HEK293T (cell line): Measurements from ENCODE around the gene PANX1.

Experiments
- ARNT ChIP-seq: fragments of 450-650 bp; IDR thresholded peaks from 2 replicates; pipeline ENCODE4 v1.6.1; 2017; ENCODE audit warnings: mild to moderate bottlenecking
- FOXK2 ChIP-seq: fragments of 450-650 bp; IDR thresholded peaks from 2 replicates; pipeline ENCODE4 v1.6.1; 2016; ENCODE audit warnings: mild to moderate bottlenecking
- SP1 ChIP-seq: fragments of 450-650 bp; IDR thresholded peaks from 2 replicates; pipeline ENCODE4 v1.6.1; 2017
- SUZ12 ChIP-seq: fragments of 450-650 bp; IDR thresholded peaks from 2 replicates; pipeline ENCODE4 v1.6.1; 2016; ENCODE audit warnings: mild to moderate bottlenecking
- TARDBP ChIP-seq: fragments of 450-650 bp; IDR thresholded peaks from 2 replicates; pipeline ENCODE4 v1.6.1; 2016
- TF ChIP-seq, protein P1 (sequence below): fragments of 450-650 bp; IDR thresholded peaks from 2 replicates; pipeline ENCODE4 v1.6.1; 2016

DNA sequence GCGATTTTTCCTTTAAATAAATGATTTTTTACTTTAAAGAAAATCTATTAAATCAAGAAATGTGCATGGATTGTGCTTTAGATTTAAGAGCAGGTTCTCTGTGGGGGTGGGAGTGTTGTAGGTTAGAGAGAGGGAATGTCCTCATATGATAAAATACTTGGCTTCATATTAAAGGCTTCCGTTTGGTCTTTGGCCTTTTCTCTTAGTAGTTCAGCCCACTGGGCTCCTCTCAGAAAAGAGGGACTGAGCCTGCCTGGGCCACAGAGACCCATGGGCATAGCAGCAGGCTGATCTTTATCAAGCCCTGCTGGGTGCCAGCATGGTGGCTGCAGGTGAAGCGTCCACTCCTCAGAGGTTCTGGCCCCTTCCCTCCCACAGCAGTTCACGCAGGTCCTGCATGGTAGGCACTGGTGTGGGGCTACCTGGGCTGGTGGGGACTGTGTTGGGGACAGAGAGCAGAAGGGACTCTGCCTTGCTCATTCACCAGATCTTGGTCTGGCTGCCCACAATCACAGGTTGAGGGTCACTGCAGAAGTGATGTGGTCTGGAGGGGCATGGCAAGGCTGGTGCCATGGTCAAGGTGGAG, 4.3 kb downstream of the PANX1 start:
- TF ChIP-seq SUZ12: no peak
- TF ChIP-seq SP1: no peak
- TF ChIP-seq ARNT: no peak
- no peak for TF ChIP-seq FOXK2
- TF ChIP-seq, protein P1, sequence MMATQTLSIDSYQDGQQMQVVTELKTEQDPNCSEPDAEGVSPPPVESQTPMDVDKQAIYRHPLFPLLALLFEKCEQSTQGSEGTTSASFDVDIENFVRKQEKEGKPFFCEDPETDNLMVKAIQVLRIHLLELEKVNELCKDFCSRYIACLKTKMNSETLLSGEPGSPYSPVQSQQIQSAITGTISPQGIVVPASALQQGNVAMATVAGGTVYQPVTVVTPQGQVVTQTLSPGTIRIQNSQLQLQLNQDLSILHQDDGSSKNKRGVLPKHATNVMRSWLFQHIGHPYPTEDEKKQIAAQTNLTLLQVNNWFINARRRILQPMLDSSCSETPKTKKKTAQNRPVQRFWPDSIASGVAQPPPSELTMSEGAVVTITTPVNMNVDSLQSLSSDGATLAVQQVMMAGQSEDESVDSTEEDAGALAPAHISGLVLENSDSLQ: no peak
- no peak for TF ChIP-seq TARDBP
